Liver (tissue), 3 donors: ENCODE results near the gene SPATS2.

Source experiments
- CTCF ChIP-seq: fragments of 150-350 bp; IDR thresholded peaks from 2 replicates; pipeline ENCODE4 v1.5.1; 2017; ENCODE audit warnings: improper control_type of control experiment, low read depth, low read length; ENCODE audit not compliant: missing input control
- EGR1 ChIP-seq, 2 donors: IDR thresholded peaks; 2 replicates each; pipeline ENCODE4 v1.6.1; 2016 to 2018; ENCODE audit warnings: antibody characterized with exemption in 2 of 2, low read depth in 2 of 2
- GABPA ChIP-seq, 2 donors: IDR thresholded peaks in 1 of 2; conservative IDR thresholded peaks in 1 of 2; 2 replicates each; pipeline ENCODE4 v1.6.1; 2016; ENCODE audit warnings: antibody characterized with exemption in 2 of 2, mild to moderate bottlenecking in 1 of 2, moderate library complexity in 1 of 2
- HNF4G ChIP-seq: IDR thresholded peaks from 2 replicates; pipeline ENCODE4 v1.6.1; 2016; ENCODE audit warnings: antibody characterized with exemption
- JUND ChIP-seq, 2 donors: IDR thresholded peaks; 2 replicates each; pipeline ENCODE4 v1.6.1; 2016; ENCODE audit warnings: antibody characterized with exemption in 2 of 2
- MAX ChIP-seq: IDR thresholded peaks from 2 replicates; pipeline ENCODE4 v1.6.1; 2016; ENCODE audit warnings: antibody characterized with exemption
- RAD21 ChIP-seq, 2 donors: IDR thresholded peaks; 2 replicates each; pipeline ENCODE4 v1.6.1; 2016; ENCODE audit warnings: antibody characterized with exemption in 2 of 2, mild to moderate bottlenecking in 2 of 2
- REST ChIP-seq: IDR thresholded peaks from 2 replicates; pipeline ENCODE4 v1.6.1; 2016; ENCODE audit warnings: antibody characterized with exemption, mild to moderate bottlenecking
- RXRA ChIP-seq, 2 donors: IDR thresholded peaks; 2 replicates each; pipeline ENCODE4 v1.6.1; 2017 to 2018; ENCODE audit warnings: antibody characterized with exemption in 2 of 2, mild to moderate bottlenecking in 1 of 2
- SP1 ChIP-seq: IDR thresholded peaks from 2 replicates; pipeline ENCODE4 v1.6.1; 2018; ENCODE audit warnings: antibody characterized with exemption, mild to moderate bottlenecking
- TAF1 ChIP-seq: conservative IDR thresholded peaks from 2 replicates; pipeline ENCODE4 v1.6.1; 2016; ENCODE audit warnings: antibody characterized with exemption, mild to moderate bottlenecking
- YY1 ChIP-seq: IDR thresholded peaks from 2 replicates; pipeline ENCODE4 v1.6.1; 2016; ENCODE audit warnings: antibody characterized with exemption, mild to moderate bottlenecking
- ZBTB33 ChIP-seq: IDR thresholded peaks from 2 replicates; pipeline ENCODE4 v1.6.1; 2016; ENCODE audit warnings: antibody characterized with exemption
- donor health status: healthy.
- donor health status: healthy.

GRCh38 chr12:49366096-49366651 is 1.1 kb upstream of the SPATS2 start:
- TF ChIP-seq CTCF (no peak), ZBTB33 (no peak), MAX (no peak), RAD21 (IDR thresholded peaks at IDR 0.05) (no peak), YY1 (no peak), SP1 (no peak), TAF1 (no peak), EGR1 (IDR thresholded peaks at IDR 0.05; ENCODE audit: low read depth in 2 of 2) (no peak), JUND (IDR thresholded peaks at IDR 0.05) (no peak), RXRA (IDR thresholded peaks at IDR 0.05) (no peak), REST (no peak), GABPA (IDR thresholded peaks at IDR 0.05 in 1 of 2, conservative IDR thresholded peaks at IDR 0.05 in 1 of 2) (no peak), HNF4G (no peak)
